ENCODE measurements around the gene RAB25. TPM values are rescaled to one million over a fixed set of nuclear protein-coding genes. Genes with fewer than 3 reads are reported as not detected.

Gene RAB25
- total and polyA plus RNA-seq, 2 of the 13 experiments (the other 11 are each of a cell fraction or from before 2014, with no cell fraction given), result 0.20 to 0.22 TPM

DNA sequence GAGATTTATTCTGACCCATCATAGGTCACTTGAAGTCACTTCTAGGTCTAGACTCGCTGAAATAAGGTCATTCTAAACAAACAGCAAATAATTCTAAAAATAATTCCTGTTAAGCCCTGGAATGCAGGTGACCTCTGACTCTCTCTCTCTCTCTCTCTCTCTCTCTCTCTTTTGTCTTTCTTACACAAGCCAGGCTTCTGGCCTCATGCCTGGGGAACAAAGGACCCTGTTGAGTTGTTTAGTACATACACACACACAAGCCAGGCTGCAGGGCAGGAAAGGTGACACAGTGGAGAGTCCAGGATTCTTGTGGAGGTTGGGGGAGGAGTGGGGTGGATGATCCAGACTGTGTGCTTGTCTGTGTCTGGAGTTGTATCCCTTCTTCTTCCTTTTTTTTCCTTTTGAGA is 25.3 kb downstream of the RAB25 start (continued):
- 0 out of 2 replicates have a peak, but pooled peaks have one; percentile 87 for TF ChIP-seq ZNF615 (CRISPR knock-in tag; IDR thresholded peaks at IDR 0.05; ENCODE audit: borderline replicate concordance)
- TF ChIP-seq, protein P1, sequence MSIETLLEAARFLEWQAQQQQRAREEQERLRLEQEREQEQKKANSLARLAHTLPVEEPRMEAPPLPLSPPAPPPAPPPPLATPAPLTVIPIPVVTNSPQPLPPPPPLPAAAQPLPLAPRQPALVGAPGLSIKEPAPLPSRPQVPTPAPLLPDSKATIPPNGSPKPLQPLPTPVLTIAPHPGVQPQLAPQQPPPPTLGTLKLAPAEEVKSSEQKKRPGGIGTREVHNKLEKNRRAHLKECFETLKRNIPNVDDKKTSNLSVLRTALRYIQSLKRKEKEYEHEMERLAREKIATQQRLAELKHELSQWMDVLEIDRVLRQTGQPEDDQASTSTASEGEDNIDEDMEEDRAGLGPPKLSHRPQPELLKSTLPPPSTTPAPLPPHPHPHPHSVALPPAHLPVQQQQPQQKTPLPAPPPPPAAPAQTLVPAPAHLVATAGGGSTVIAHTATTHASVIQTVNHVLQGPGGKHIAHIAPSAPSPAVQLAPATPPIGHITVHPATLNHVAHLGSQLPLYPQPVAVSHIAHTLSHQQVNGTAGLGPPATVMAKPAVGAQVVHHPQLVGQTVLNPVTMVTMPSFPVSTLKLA (IDR thresholded peaks at IDR 0.05), result peak; percentile 63
- no peak for TF ChIP-seq SP140L (CRISPR knock-in tag; IDR thresholded peaks at IDR 0.05; ENCODE audit: borderline replicate concordance)
- TF ChIP-seq, protein P2, sequence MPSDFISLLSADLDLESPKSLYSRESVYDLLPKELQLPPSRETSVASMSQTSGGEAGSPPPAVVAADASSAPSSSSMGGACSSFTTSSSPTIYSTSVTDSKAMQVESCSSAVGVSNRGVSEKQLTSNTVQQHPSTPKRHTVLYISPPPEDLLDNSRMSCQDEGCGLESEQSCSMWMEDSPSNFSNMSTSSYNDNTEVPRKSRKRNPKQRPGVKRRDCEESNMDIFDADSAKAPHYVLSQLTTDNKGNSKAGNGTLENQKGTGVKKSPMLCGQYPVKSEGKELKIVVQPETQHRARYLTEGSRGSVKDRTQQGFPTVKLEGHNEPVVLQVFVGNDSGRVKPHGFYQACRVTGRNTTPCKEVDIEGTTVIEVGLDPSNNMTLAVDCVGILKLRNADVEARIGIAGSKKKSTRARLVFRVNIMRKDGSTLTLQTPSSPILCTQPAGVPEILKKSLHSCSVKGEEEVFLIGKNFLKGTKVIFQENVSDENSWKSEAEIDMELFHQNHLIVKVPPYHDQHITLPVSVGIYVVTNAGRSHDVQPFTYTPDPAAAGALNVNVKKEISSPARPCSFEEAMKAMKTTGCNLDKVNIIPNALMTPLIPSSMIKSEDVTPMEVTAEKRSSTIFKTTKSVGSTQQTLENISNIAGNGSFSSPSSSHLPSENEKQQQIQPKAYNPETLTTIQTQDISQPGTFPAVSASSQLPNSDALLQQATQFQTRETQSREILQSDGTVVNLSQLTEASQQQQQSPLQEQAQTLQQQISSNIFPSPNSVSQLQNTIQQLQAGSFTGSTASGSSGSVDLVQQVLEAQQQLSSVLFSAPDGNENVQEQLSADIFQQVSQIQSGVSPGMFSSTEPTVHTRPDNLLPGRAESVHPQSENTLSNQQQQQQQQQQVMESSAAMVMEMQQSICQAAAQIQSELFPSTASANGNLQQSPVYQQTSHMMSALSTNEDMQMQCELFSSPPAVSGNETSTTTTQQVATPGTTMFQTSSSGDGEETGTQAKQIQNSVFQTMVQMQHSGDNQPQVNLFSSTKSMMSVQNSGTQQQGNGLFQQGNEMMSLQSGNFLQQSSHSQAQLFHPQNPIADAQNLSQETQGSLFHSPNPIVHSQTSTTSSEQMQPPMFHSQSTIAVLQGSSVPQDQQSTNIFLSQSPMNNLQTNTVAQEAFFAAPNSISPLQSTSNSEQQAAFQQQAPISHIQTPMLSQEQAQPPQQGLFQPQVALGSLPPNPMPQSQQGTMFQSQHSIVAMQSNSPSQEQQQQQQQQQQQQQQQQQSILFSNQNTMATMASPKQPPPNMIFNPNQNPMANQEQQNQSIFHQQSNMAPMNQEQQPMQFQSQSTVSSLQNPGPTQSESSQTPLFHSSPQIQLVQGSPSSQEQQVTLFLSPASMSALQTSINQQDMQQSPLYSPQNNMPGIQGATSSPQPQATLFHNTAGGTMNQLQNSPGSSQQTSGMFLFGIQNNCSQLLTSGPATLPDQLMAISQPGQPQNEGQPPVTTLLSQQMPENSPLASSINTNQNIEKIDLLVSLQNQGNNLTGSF (CRISPR knock-in tag; IDR thresholded peaks at IDR 0.05), result no peak
- TF ChIP-seq SALL1 (CRISPR knock-in tag; IDR thresholded peaks at IDR 0.05), result peak; percentile 89
- TF ChIP-seq, protein P3, sequence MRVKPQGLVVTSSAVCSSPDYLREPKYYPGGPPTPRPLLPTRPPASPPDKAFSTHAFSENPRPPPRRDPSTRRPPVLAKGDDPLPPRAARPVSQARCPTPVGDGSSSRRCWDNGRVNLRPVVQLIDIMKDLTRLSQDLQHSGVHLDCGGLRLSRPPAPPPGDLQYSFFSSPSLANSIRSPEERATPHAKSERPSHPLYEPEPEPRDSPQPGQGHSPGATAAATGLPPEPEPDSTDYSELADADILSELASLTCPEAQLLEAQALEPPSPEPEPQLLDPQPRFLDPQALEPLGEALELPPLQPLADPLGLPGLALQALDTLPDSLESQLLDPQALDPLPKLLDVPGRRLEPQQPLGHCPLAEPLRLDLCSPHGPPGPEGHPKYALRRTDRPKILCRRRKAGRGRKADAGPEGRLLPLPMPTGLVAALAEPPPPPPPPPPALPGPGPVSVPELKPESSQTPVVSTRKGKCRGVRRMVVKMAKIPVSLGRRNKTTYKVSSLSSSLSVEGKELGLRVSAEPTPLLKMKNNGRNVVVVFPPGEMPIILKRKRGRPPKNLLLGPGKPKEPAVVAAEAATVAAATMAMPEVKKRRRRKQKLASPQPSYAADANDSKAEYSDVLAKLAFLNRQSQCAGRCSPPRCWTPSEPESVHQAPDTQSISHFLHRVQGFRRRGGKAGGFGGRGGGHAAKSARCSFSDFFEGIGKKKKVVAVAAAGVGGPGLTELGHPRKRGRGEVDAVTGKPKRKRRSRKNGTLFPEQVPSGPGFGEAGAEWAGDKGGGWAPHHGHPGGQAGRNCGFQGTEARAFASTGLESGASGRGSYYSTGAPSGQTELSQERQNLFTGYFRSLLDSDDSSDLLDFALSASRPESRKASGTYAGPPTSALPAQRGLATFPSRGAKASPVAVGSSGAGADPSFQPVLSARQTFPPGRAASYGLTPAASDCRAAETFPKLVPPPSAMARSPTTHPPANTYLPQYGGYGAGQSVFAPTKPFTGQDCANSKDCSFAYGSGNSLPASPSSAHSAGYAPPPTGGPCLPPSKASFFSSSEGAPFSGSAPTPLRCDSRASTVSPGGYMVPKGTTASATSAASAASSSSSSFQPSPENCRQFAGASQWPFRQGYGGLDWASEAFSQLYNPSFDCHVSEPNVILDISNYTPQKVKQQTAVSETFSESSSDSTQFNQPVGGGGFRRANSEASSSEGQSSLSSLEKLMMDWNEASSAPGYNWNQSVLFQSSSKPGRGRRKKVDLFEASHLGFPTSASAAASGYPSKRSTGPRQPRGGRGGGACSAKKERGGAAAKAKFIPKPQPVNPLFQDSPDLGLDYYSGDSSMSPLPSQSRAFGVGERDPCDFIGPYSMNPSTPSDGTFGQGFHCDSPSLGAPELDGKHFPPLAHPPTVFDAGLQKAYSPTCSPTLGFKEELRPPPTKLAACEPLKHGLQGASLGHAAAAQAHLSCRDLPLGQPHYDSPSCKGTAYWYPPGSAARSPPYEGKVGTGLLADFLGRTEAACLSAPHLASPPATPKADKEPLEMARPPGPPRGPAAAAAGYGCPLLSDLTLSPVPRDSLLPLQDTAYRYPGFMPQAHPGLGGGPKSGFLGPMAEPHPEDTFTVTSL (CRISPR knock-in tag; IDR thresholded peaks at IDR 0.05; ENCODE audit: borderline replicate concordance), result peak; percentile 76; the same call in 1 of the 2 replicates
- no peak for TF ChIP-seq NFYC (CRISPR knock-in tag; IDR thresholded peaks at IDR 0.05)
- no peak for TF ChIP-seq ZNF451 (CRISPR knock-in tag; IDR thresholded peaks at IDR 0.05)
- TF ChIP-seq, protein P4, sequence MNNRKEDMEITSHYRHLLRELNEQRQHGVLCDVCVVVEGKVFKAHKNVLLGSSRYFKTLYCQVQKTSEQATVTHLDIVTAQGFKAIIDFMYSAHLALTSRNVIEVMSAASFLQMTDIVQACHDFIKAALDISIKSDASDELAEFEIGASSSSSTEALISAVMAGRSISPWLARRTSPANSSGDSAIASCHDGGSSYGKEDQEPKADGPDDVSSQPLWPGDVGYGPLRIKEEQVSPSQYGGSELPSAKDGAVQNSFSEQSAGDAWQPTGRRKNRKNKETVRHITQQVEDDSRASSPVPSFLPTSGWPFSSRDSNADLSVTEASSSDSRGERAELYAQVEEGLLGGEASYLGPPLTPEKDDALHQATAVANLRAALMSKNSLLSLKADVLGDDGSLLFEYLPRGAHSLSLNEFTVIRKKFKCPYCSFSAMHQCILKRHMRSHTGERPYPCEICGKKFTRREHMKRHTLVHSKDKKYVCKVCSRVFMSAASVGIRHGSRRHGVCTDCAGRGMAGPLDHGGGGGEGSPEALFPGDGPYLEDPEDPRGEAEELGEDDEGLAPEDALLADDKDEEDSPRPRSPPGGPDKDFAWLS (CRISPR knock-in tag; IDR thresholded peaks at IDR 0.05; ENCODE audit: borderline replicate concordance), result no peak
- TF ChIP-seq NFE2 (CRISPR knock-in tag; IDR thresholded peaks at IDR 0.05), result no peak
- no peak for TF ChIP-seq ZNF775 (CRISPR knock-in tag; IDR thresholded peaks at IDR 0.05; ENCODE audit: borderline replicate concordance)
- TF ChIP-seq, protein P5, sequence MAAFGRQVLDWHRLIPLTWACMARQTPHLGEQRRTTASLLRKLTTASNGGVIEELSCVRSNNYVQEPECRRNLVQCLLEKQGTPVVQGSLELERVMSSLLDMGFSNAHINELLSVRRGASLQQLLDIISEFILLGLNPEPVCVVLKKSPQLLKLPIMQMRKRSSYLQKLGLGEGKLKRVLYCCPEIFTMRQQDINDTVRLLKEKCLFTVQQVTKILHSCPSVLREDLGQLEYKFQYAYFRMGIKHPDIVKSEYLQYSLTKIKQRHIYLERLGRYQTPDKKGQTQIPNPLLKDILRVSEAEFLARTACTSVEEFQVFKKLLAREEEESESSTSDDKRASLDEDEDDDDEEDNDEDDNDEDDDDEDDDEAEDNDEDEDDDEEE (CRISPR knock-in tag; IDR thresholded peaks at IDR 0.05), result no peak
- peak; percentile 57; the same call in 1 of the 2 replicates for TF ChIP-seq ZNF12 (CRISPR knock-in tag; IDR thresholded peaks at IDR 0.05)
- TF ChIP-seq ZNF550 (CRISPR knock-in tag; IDR thresholded peaks at IDR 0.05; ENCODE audit: borderline replicate concordance), result no peak
